GM19452 (cell line): ENCODE data around the gene NPC1.
A peak's percentile ranks its signal among the peaks of the same experiment; 100 is the strongest.
"Not testable (repeated sequence)": the region's sequence is repeated elsewhere in the genome, so short reads cannot be mapped to it uniquely, and the experiment has no call there.

ENCODE experiments used
- ATAC-seq: cut with Tn5 transposase; IDR thresholded peaks from one replicate; pipeline ENCODE4 v1.9.1; 2021; ENCODE audit not compliant: unreplicated experiment

NPC1 gene

GRCh38 chr18:23586249-23587196 is at the start of gene NPC1:
TSS of gene NPC1 (minus strand) at chr18:23586506. CDS start at chr18:23586343, 163 bp downstream.
- ATAC-seq = peak; percentile 88

GRCh38 chr18:23636071-23636399 is 49.7 kb upstream of the NPC1 start:
- ATAC-seq = no peak

- ATAC-seq = no peak
Measured at GRCh38 chr18:23635283-23636070, 49.2 kb upstream of the NPC1 start.

- ATAC-seq = no peak
Measured at GRCh38 chr18:23634692-23635091, 48.4 kb upstream of the NPC1 start.

GRCh38 chr18:23632615-23633014 is 46.3 kb upstream of the NPC1 start:
- no peak for ATAC-seq

GRCh38 chr18:23631746-23632145 is 45.4 kb upstream of the NPC1 start:
- ATAC-seq = no peak

- ATAC-seq = no peak
Measured at GRCh38 chr18:23631312-23631711, 45.0 kb upstream of the NPC1 start.

- peak; percentile 94 for ATAC-seq
Measured at GRCh38 chr18:23629444-23629946, 43.2 kb upstream of the NPC1 start.

- ATAC-seq = no peak
Measured at GRCh38 chr18:23627970-23628369, 41.7 kb upstream of the NPC1 start.

- ATAC-seq = no peak
Measured at GRCh38 chr18:23627321-23627720, 41.0 kb upstream of the NPC1 start.

- ATAC-seq = no peak
Measured at GRCh38 chr18:23626451-23627279, 40.4 kb upstream of the NPC1 start.

- ATAC-seq = no peak
Measured at GRCh38 chr18:23623040-23623439, 36.7 kb upstream of the NPC1 start.

- ATAC-seq = peak; percentile 8
Measured at GRCh38 chr18:23619388-23619881, 33.1 kb upstream of the NPC1 start.

- peak; percentile 35 for ATAC-seq
Measured at GRCh38 chr18:23618862-23619387, 32.6 kb upstream of the NPC1 start.

GRCh38 chr18:23617412-23618014 is 31.2 kb upstream of the NPC1 start:
- peak; percentile 59 for ATAC-seq

GRCh38 chr18:23616258-23616657 is 30.0 kb upstream of the NPC1 start:
- ATAC-seq = no peak

- ATAC-seq = no peak
Measured at GRCh38 chr18:23614891-23615290, 28.6 kb upstream of the NPC1 start.

- no peak for ATAC-seq
Measured at GRCh38 chr18:23614413-23614812, 28.1 kb upstream of the NPC1 start.

GRCh38 chr18:23613091-23613475 is 26.8 kb upstream of the NPC1 start:
- not testable (repeated sequence) for ATAC-seq

GRCh38 chr18:23612434-23613090 is 26.3 kb upstream of the NPC1 start:
- ATAC-seq = no peak
